Spinal cord (tissue), 10 donors: ENCODE data around the gene DEFB116. TPM values are rescaled to one million over a fixed set of nuclear protein-coding genes. Genes with fewer than 3 reads are reported as not detected.
"Not testable (repeated sequence)": the region's sequence is repeated elsewhere in the genome, so short reads cannot be mapped to it uniquely, and the experiment has no call there.

Experiments
- DNase-seq, 6 donors: peaks; one replicate each; pipeline versions ENCODE4 v3.0.0 to v3.0.0-alpha.2; 2013 to 2015; ENCODE audit warnings: low spot score in 6 of 6, low read depth in 4 of 6
- H3K27ac ChIP-seq: one replicate; pipeline ENCODE4 v1.5.1; 2013; ENCODE audit warnings: low read depth, low read length, control low read depth
- H3K27me3 ChIP-seq: one replicate; pipeline ENCODE4 v1.6.1; 2013; ENCODE audit warnings: low read length; ENCODE audit not compliant: control insufficient read depth, insufficient read depth
- H3K36me3 ChIP-seq: one replicate; pipeline ENCODE4 v1.6.1; 2013; ENCODE audit warnings: low read length; ENCODE audit not compliant: control insufficient read depth, insufficient read depth
- H3K4me1 ChIP-seq: one replicate; pipeline ENCODE4 v1.6.1; 2013; ENCODE audit warnings: low read length; ENCODE audit not compliant: control insufficient read depth, insufficient read depth
- H3K4me3 ChIP-seq: one replicate; pipeline ENCODE4 v1.5.1; 2013; ENCODE audit warnings: low read depth, low read length, control low read depth
- H3K9me3 ChIP-seq: one replicate; pipeline ENCODE4 v1.6.1; 2013; ENCODE audit warnings: low read length; ENCODE audit not compliant: control insufficient read depth, insufficient read depth
- WGBS: methylation state at CpG from one replicate; pipeline ENCODE4 v1.1.5; 2013; ENCODE audit warnings: missing lambda C conversion rate; ENCODE audit not compliant: insufficient coverage; 5-methylcytosine and 5-hydroxymethylcytosine counted together
- long read RNA-seq, 4 donors: transcript quantifications; one replicate each; lab custom pipeline, GENCODE V29; 2026
- polyA plus RNA-seq, 2 donors: library from polyadenylated mRNA; unstranded; fragments of 120-200 nt; gene quantifications; one replicate each; pipeline ENCODE4 v1.2.1, GENCODE V29; 2013; ENCODE audit not compliant: insufficient read length in 2 of 2
- total RNA-seq, 2 donors: library from RNA; depleted of rRNA in 1 of 2; stranded (reverse); fragments of 120-200 nt in 1 of 2; fragments of >200 nt in 1 of 2; gene quantifications; one replicate each; pipeline versions ENCODE4 v1.2.3 to v1.2.4, GENCODE V29; 2013 to 2014
- donor health status: healthy.

DEFB116 gene
- total RNA-seq (not detected), polyA plus RNA-seq (not detected)
- long read RNA-seq, donor 1: 0 reads
- long read RNA-seq, donor 2: 0 reads
- long read RNA-seq, donor 3: 0 reads
- long read RNA-seq, donor 4: 0 reads

- no peak for DNase-seq
- no peaks in the 10 kb centered on the region for H3K36me3 ChIP-seq
- H3K4me1 ChIP-seq: no peaks in the 10 kb centered on the region
- no peak within 1 kb of the TSS for H3K4me3 ChIP-seq
- peaks cover 5% of the 10 kb centered on the region for H3K9me3 ChIP-seq
- 86% methylated on average over 2 of the region's 8 CpGs for WGBS
- no peak within 1 kb of the TSS for H3K27ac ChIP-seq
- H3K27me3 ChIP-seq: no peaks in the 10 kb centered on the region
Observed at GRCh38 chr20:31308535-31309162, at the start of gene DEFB116. Gene DEFB116 (minus strand): TSS chr20:31308585. CDS start chr20:31308585, 0 bp downstream.

- H3K27ac ChIP-seq: no peak overlapping the region
- H3K4me3 ChIP-seq: no peak overlapping the region
- H3K9me3 ChIP-seq: no peaks in the 10 kb centered on the region
- H3K36me3 ChIP-seq: no peaks in the 10 kb centered on the region
- DNase-seq: no peak
- no peaks in the 10 kb centered on the region for H3K4me1 ChIP-seq
- no peaks in the 10 kb centered on the region for H3K27me3 ChIP-seq
- 57% methylated on average over 1 of the region's 1 CpG for WGBS
Observed at GRCh38 chr20:31355981-31356380, 47.6 kb upstream of the DEFB116 start.

GRCh38 chr20:31341470-31341869, 33.1 kb upstream of the DEFB116 start:
- Histone ChIP-seq H3K27ac (no peak overlapping the region), H3K27me3 (no peaks in the 10 kb centered on the region), H3K36me3 (no peaks in the 10 kb centered on the region), H3K4me3 (no peak overlapping the region), H3K4me1 (no peaks in the 10 kb centered on the region), H3K9me3 (peaks cover 4% of the 10 kb centered on the region)
- DNase-seq: no peak

- H3K4me3 ChIP-seq: no peak overlapping the region
- DNase-seq: no peak
- H3K27ac ChIP-seq: no peak overlapping the region
- no peaks in the 10 kb centered on the region for H3K4me1 ChIP-seq
- no peaks in the 10 kb centered on the region for H3K36me3 ChIP-seq
- peaks cover 3% of the 10 kb centered on the region for H3K9me3 ChIP-seq
- H3K27me3 ChIP-seq: no peaks in the 10 kb centered on the region
Observed at GRCh38 chr20:31330893-31331292, 22.5 kb upstream of the DEFB116 start.

GRCh38 chr20:31322504-31322903, 14.1 kb upstream of the DEFB116 start:
- DNase-seq: no peak
- no peaks in the 10 kb centered on the region for H3K27me3 ChIP-seq
- no peaks in the 10 kb centered on the region for H3K36me3 ChIP-seq
- no CpG with 5 or more reads among the region's 3 CpGs for WGBS
- H3K4me1 ChIP-seq: no peaks in the 10 kb centered on the region
- no peak overlapping the region for H3K4me3 ChIP-seq
- no peaks in the 10 kb centered on the region for H3K9me3 ChIP-seq
- H3K27ac ChIP-seq: no peak overlapping the region

- not testable (repeated sequence) for H3K36me3 ChIP-seq, H3K4me3 ChIP-seq, H3K9me3 ChIP-seq, H3K4me1 ChIP-seq, DNase-seq, H3K27me3 ChIP-seq, H3K27ac ChIP-seq
- 67% methylated on average over 6 of the region's 7 CpGs for WGBS
Observed at GRCh38 chr20:31284964-31285363, 23.4 kb downstream of the DEFB116 start.

GRCh38 chr20:31278178-31278577, 30.2 kb downstream of the DEFB116 start:
- no peak for DNase-seq
- no peaks in the 10 kb centered on the region for H3K4me1 ChIP-seq

GRCh38 chr20:31274441-31274840, 33.9 kb downstream of the DEFB116 start:
- peaks cover 8% of the 10 kb centered on the region for H3K9me3 ChIP-seq
- H3K4me3 ChIP-seq: no peak overlapping the region
- no peak overlapping the region for H3K27ac ChIP-seq
- no peaks in the 10 kb centered on the region for H3K36me3 ChIP-seq
- no peaks in the 10 kb centered on the region for H3K4me1 ChIP-seq
- no peak for DNase-seq
- no peaks in the 10 kb centered on the region for H3K27me3 ChIP-seq
- 78% methylated on average over 15 of the region's 20 CpGs for WGBS

More at GRCh38 chr20:31278178-31278577, 30.2 kb downstream of the DEFB116 start:
- Histone ChIP-seq H3K9me3 (peaks cover 9% of the 10 kb centered on the region), H3K27ac (no peak overlapping the region), H3K4me3 (no peak overlapping the region), H3K27me3 (no peaks in the 10 kb centered on the region), H3K36me3 (no peaks in the 10 kb centered on the region)
- 70% methylated on average over 1 of the region's 1 CpG for WGBS

- H3K27me3 ChIP-seq: no peaks in the 10 kb centered on the region
- H3K27ac ChIP-seq: no peak overlapping the region
- H3K4me3 ChIP-seq: no peak overlapping the region
- H3K36me3 ChIP-seq: no peaks in the 10 kb centered on the region
- WGBS: 62% methylated on average over 4 of the region's 6 CpGs
- no peaks in the 10 kb centered on the region for H3K4me1 ChIP-seq
- peaks cover 7% of the 10 kb centered on the region for H3K9me3 ChIP-seq
- DNase-seq: no peak
Observed at GRCh38 chr20:31260326-31260932, 48.0 kb downstream of the DEFB116 start.

GRCh38 chr20:31257364-31257763, 51.0 kb downstream of the DEFB116 start, which contains the start of gene DEFB115:
Gene DEFB115 (plus strand): TSS chr20:31257664. CDS start chr20:31257664, 0 bp downstream.
- Histone ChIP-seq H3K27me3 (no peaks in the 10 kb centered on the region), H3K4me1 (no peaks in the 10 kb centered on the region), H3K36me3 (no peaks in the 10 kb centered on the region), H3K27ac (no peak within 1 kb of the TSS), H3K9me3 (peaks cover 9% of the 10 kb centered on the region), H3K4me3 (no peak within 1 kb of the TSS)
- 100% methylated on average over 1 of the region's 2 CpGs for WGBS
- DNase-seq: no peak
